ENCODE measurements around the gene INO80.
"Not testable (repeated sequence)": the region's sequence is repeated elsewhere in the genome, so short reads cannot be mapped to it uniquely, and the experiment has no call there.

Gene INO80

GRCh38 chr15:40959331-40960141 lies 156.5 kb downstream of the INO80 start:
- DNase-seq = no peak

- no peak for DNase-seq
Measured at GRCh38 chr15:40958723-40959122, 157.4 kb downstream of the INO80 start.

- DNase-seq = no peak
Measured at GRCh38 chr15:40958146-40958545, 157.9 kb downstream of the INO80 start.

DNA sequence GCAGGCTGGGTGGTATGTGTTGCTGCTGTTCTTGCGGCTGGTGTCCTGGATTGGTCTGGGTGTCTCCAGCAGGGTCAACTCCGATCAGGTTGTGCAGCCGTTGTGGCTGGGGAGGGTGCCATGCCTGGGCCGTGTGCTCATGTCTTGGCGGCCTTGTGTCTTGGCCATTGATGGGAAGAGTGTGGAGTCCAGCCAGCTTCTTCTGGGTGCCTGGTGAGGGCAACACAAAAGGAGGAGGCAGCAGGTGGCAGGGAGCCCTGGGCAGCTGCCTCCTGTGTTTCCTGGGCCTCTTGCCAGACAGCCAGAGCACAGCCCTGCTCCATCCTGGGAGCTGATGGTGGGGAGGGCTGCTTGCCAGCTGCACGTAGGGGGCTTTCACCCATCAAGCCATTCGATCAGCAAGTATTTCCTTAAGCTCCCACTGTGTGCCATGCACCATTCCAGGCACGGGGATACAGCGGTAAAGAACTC lies 158.5 kb downstream of the INO80 start:
- DNase-seq = no peak

- DNase-seq = no peak
Measured at GRCh38 chr15:40957041-40957555, 159.0 kb downstream of the INO80 start.

DNA sequence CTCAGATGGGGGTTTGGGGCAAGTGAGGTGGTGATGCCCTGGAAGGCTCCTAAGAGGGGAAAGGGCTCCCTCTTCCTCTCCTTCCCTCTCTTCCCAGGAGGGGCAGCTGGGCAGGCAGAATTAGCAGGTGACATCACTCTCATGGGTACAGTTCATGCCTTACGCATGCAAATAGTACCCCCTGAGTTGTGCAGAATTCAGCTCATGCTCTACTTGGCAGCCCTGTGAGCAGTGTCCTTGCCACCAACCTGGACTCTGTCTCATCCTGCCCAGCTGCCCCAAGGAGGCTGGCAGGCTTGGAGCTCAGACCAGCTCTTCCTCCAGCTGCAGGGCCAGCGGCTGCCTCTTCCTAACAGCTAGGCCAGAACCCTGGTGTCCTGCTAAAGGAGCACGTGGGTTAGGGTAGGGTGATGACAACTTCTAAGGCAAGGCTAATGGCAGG lies 159.5 kb downstream of the INO80 start:
- DNase-seq = no peak

- no peak for DNase-seq
Measured at GRCh38 chr15:40955930-40956540, 160.0 kb downstream of the INO80 start.

- no peak for DNase-seq
Measured at GRCh38 chr15:40955141-40955903, 160.8 kb downstream of the INO80 start.

DNA sequence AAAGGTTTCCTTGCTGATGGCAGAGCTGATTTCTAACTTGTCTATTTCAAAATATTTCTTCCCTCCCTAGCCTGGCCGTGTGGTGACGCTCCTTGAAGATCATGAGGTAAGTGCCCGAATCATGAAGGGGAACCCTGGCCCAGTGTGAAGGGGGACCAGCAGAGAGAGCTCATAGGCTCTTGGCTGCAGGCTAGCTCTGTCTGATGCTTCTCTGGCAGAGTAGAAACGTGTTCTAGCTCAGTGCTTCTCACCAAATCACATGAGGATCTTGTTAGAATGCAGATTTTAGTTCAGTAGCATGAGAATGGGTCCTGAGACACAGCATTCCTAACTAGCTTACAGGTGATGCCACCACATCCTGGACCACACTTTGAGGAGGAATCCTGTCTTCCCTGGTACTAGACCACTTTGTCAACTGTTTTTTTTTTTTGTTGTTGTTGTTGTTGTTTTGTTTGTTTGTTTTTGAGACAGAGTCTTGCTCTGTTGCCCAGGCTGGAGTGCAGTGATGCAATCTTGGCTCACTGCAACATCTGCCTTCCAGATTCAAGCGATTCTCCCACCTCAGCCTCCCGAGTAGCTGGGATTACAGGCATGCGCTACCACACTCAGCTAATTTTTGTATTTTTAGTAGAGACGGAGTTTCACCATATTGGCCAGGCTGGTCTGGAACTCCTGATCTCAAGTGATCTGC lies 161.8 kb downstream of the INO80 start:
- not testable (repeated sequence) for DNase-seq

- DNase-seq = no peak
Measured at GRCh38 chr15:40953713-40954074, 162.4 kb downstream of the INO80 start.

DNA sequence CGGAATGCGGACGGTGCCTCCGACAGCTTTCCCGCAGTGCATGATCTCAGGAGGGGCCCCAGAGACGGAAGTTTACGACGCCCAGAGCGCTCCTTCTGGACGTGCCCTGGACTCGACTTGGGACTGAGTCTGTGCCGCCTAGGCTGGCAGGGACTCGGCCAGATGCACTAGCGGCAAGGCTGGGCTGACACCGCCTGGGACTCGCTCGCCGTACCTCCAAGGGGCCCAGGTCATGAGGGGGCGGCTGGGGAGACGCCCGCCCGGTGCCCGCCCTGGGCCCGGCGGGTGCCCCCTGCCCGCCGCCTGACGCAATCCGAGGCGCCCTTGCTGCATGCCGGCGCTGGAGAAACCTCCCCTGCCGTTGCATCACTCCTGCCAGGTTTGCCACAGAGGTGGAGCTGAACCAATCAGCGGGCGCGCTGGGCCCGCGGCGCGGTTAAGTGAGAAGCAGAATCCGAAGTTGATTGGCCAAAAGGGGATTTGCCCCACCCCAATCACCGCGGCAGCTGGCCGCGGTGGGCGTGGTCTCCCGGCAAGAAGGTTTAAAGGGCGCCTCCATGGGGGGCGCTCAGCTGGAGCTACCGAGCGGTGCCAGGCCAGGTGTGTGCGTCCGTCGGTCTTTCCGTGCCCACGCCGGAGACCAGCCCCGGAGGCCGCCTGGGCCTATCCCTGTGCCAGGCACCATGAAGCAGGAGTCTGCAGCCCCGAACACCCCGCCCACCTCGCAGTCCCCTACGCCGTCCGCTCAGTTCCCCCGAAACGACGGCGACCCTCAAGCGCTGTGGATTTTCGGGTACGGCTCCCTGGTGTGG lies 163.0 kb downstream of the INO80 start, which contains the start of gene CHAC1:
Gene CHAC1 (plus strand): TSS at position 571 of the 812 bp plus-strand sequence. CDS start 113 bp downstream, at position 684.
- peak; percentile 84 for DNase-seq

- DNase-seq = no peak
Measured at GRCh38 chr15:40952301-40952900, 163.7 kb downstream of the INO80 start.

GRCh38 chr15:40951764-40952163 lies 164.3 kb downstream of the INO80 start:
- DNase-seq = no peak

DNA sequence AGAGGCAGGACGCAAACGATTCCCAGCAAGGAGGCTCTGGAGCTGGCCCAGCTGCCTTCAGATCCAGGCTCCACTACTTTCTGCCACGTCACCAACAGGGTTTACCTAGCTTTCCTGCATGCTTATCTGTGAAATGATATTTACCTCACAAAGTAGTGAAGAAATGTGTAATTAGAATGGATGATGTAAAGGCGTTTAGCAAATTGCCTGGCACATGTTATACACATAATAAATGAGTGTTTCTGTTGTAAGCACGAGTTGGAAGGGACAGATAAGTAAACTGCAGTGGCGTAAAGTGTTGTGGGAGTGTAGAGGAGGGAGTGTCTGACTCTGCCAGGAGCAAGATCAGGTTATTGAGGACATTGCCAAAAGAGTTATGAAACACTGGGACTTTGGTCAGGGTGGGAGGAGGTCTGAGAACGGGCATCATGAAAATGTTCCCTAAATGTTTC lies 166.3 kb downstream of the INO80 start:
- DNase-seq = peak; percentile 37

DNA sequence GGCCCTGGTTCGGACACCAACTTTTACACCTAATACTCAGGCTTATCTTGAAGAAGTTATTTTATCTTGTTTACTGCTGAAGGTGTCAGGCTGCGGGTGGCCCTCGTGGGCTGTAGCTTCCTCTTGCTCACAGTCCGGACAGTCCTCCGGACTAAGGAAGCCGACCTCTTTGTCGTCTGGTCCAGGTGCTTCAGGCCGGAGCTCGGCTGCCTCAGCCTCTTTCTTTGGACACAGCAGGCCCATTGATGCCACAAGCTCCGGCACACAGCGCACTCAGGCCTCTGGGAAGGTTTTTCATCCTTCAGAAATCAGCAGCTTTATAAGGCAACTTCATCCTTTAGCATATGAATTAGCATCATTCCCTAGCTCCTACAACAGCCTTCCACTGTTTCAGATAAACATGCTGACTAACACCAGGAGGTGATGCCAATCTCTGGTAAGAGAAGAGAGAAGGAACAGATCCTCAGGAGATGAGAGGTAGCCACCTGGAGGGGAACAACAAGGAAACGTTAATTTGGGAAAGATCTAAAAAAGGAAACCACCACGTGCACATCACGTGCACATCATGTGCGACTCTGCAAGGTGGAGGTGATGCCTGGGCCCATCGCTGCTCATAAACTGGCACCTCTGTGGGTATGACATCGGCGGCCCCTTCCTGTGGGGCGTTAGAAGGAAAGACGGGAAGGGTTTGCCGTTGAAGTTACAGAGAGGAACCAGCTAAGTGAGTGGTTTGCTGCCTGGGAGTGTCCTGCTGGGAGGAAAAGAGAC lies 167.2 kb downstream of the INO80 start:
- no peak for DNase-seq

DNA sequence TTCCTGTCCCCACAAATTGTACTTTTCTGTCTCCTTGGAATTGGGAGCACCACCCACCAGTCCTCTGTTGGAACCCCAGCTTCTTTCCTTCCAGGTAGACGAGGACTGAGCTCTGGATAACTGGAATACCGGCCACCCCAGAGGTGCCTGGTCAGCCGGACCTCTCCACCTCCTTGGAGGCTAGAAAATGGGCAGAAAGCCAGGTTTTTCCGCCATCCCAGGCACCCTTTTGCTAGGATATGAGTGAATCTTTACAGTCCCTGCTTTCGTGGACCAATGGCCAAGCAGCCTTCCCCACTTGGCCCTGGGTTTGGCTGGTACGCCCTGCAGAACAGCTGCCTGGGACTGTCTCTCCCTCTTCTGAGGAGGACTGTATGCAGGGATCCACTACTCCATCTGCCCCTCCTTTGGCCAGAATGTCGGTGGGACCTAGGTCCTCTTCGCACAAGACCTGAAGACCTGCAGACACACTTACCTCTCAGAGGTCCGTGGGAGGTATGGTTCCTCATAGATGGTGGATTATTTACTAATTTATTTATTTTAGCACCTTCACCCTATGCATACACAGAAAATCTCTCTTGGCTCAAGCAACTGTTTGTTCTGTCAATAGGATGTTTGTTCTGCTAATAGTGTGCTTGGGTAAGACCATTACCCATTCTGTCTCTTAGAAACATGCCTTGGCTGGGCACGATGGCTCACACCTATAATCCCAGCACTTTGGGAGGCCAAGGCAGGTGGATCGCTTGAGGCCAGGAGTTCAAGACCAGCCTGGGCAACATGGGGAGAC lies 171.4 kb downstream of the INO80 start:
- DNase-seq = no peak

- DNase-seq = no peak
Measured at GRCh38 chr15:40943764-40944365, 172.2 kb downstream of the INO80 start.

DNA sequence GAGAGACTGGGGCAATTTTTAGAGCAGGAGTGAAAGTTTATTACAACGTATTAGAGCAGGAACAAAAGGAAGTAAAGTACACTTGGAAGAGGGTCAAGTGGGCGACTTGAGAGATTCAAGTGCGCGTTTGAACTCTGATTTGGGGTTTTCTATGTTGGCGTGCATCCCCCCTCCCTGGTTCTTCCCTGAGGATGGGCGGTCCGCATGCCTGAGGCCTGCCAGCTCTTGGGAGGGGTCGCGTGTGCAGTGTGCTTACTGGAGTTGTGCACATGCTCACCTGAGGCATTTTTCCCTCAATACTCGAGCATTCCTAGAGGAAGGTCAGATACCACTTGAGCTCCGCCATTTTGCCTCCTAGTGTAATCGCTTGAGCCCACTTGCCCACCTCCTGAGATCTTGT lies 173.2 kb downstream of the INO80 start:
- no peak for DNase-seq

DNA sequence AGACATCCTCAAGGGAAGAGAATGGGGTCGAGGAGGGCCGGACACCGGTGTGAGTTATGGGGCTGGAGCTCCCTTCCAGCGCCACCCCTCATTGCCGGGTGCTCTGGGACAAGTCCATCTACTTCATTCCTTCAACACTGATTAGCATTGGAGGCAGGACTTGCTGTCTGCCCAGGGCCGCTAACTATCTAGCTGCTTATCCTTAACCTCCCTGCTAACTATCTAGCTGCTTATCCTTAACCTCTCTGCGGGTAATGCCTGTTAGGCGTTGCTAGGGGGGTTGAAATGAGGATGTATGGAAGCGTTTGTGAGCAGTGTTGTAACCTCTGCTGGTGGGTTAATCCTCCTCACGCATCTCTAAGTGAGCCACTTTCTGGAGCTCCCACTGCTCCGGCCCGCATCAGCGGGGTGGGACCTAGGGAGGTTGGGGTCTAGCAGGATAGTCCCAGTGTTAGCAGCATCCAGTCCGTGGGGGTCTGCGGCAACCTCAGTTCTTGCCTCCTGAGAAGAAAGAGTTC lies 173.7 kb downstream of the INO80 start:
- DNase-seq = no peak

Data from NCI-H226 (cell line).